Measurements from ENCODE around the gene PARD3. TPM values are rescaled to one million over a fixed set of nuclear protein-coding genes. Genes with fewer than 3 reads are reported as not detected.

The PARD3 gene
- total RNA-seq, 1 experiment from 2014 or later = 51.8 TPM

- H3K27ac Mint-ChIP-seq = no peak overlapping the region
- H3K9me3 Mint-ChIP-seq = no peaks in the 10 kb centered on the region
- no peak overlapping the region for H3K4me3 Mint-ChIP-seq
- no peaks in the 10 kb centered on the region for H3K36me3 Mint-ChIP-seq
- ATAC-seq (no peak), DNase-seq (ENCODE audit: low spot score) (no peak)
- no peaks in the 10 kb centered on the region for H3K27me3 Mint-ChIP-seq (ENCODE audit: low read depth)
- ChIA-PET CTCF (interaction anchor here (0.6 kb wide), 3 partner anchors 8 to 269 kb away, joined by 3 read pairs; no protein-coding TSS in a partner anchor), POLR2A (no interaction called here)
- H3K4me1 Mint-ChIP-seq = peaks cover 52% of the 10 kb centered on the region
- no peak for TF ChIP-seq SP1 (CRISPR knock-in tag; conservative IDR thresholded peaks at IDR 0.05)
- TF ChIP-seq E2F1 (CRISPR knock-in tag; IDR thresholded peaks at IDR 0.05) = no peak
- no peak for TF ChIP-seq KAT7 (CRISPR knock-in tag; IDR thresholded peaks at IDR 0.05; ENCODE audit: borderline replicate concordance)
- no peak for TF ChIP-seq ATF3 (CRISPR knock-in tag; conservative IDR thresholded peaks at IDR 0.05)
- TF ChIP-seq ZNF416 (CRISPR knock-in tag; IDR thresholded peaks at IDR 0.05) = no peak
- no peak for TF ChIP-seq ZBTB43 (CRISPR knock-in tag; IDR thresholded peaks at IDR 0.05)
Observed at GRCh38 chr10:34574353-34574934, 240.7 kb downstream of the PARD3 start.

GRCh38 chr10:34570887-34571286 is 244.2 kb downstream of the PARD3 start:
- H3K36me3 Mint-ChIP-seq = no peaks in the 10 kb centered on the region

GRCh38 chr10:34567659-34568253 is 247.3 kb downstream of the PARD3 start:
- H3K27ac Mint-ChIP-seq = peak overlapping the region; percentile 35; the same call in 1 of the 2 replicates
- TF ChIP-seq TP53 (CRISPR knock-in tag; IDR thresholded peaks at IDR 0.05) (no peak), ZNF532 (CRISPR knock-in tag; IDR thresholded peaks at IDR 0.05; ENCODE audit: borderline replicate concordance) (no peak), PREB (CRISPR knock-in tag; IDR thresholded peaks at IDR 0.05; ENCODE audit: borderline replicate concordance) (no peak), ZNF281 (CRISPR knock-in tag; IDR thresholded peaks at IDR 0.05) (no peak), PRRX2 (CRISPR knock-in tag; IDR thresholded peaks at IDR 0.05) (no peak), AFF4 (CRISPR knock-in tag; IDR thresholded peaks at IDR 0.05; ENCODE audit: borderline replicate concordance) (no peak), ZNF219 (CRISPR knock-in tag; IDR thresholded peaks at IDR 0.05; ENCODE audit: borderline replicate concordance) (no peak), NR2C2 (CRISPR knock-in tag; IDR thresholded peaks at IDR 0.05) (no peak)

More at GRCh38 chr10:34570887-34571286, 244.2 kb downstream of the PARD3 start:
- POLR2A ChIA-PET = no interaction called here
- Mint-ChIP-seq H3K4me3 (no peak overlapping the region), H3K9me3 (no peaks in the 10 kb centered on the region), H3K4me1 (peaks cover 53% of the 10 kb centered on the region), H3K27me3 (ENCODE audit: low read depth) (no peaks in the 10 kb centered on the region), H3K27ac (no peak overlapping the region)
- peak; percentile 97 for TF ChIP-seq ZNF121 (CRISPR knock-in tag; IDR thresholded peaks at IDR 0.05)
- TF ChIP-seq TEAD1 (CRISPR knock-in tag; IDR thresholded peaks at IDR 0.05) = no peak
- no peak for ATAC-seq
- CTCF ChIA-PET = no interaction called here
- DNase-seq (ENCODE audit: low spot score) = no peak

More at GRCh38 chr10:34567659-34568253, 247.3 kb downstream of the PARD3 start:
- peak; percentile 60 for ATAC-seq
- Mint-ChIP-seq H3K27me3 (ENCODE audit: low read depth) (no peaks in the 10 kb centered on the region), H3K4me3 (no peak overlapping the region), H3K36me3 (no peaks in the 10 kb centered on the region), H3K9me3 (no peaks in the 10 kb centered on the region), H3K4me1 (peaks cover 57% of the 10 kb centered on the region)
- no peak for DNase-seq (ENCODE audit: low spot score)
- CTCF ChIA-PET = interaction anchor here (0.7 kb wide), 1 partner anchor 70 kb away, joined by 3 read pairs; no protein-coding TSS in a partner anchor
- POLR2A ChIA-PET = no interaction called here
